HG02870 (cell line): ENCODE results near the gene TAOK1.
"Not testable (repeated sequence)": the region's sequence is repeated elsewhere in the genome, so short reads cannot be mapped to it uniquely, and the experiment has no call there.

Experiments
- ATAC-seq: cut with Tn5 transposase; IDR thresholded peaks from one replicate; pipeline ENCODE4 v1.9.1; 2021; ENCODE audit warnings: mild to moderate bottlenecking, moderate library complexity; ENCODE audit not compliant: unreplicated experiment

The TAOK1 gene

GRCh38 chr17:29533976-29534375 is 143.8 kb downstream of the TAOK1 start:
- no peak for ATAC-seq

- ATAC-seq, result no peak
These were observed 153.9 kb downstream of the TAOK1 start for GRCh38 chr17:29544066-29544465.

GRCh38 chr17:29546085-29546484 is 155.9 kb downstream of the TAOK1 start:
- no peak for ATAC-seq

- ATAC-seq, result no peak
These were observed 156.7 kb downstream of the TAOK1 start for GRCh38 chr17:29546830-29547229.

- ATAC-seq, result no peak
These were observed 159.2 kb downstream of the TAOK1 start for GRCh38 chr17:29549177-29549923.

- no peak for ATAC-seq
These were observed 165.7 kb downstream of the TAOK1 start for GRCh38 chr17:29555840-29556239.

GRCh38 chr17:29557085-29557738 is 167.0 kb downstream of the TAOK1 start:
- ATAC-seq, result no peak

- no peak for ATAC-seq
These were observed 167.6 kb downstream of the TAOK1 start for GRCh38 chr17:29557739-29558116.

- not testable (repeated sequence) for ATAC-seq
These were observed 168.0 kb downstream of the TAOK1 start for GRCh38 chr17:29558139-29558538.

- no peak for ATAC-seq
These were observed 169.5 kb downstream of the TAOK1 start for GRCh38 chr17:29559640-29560039.

- ATAC-seq, result no peak
These were observed 170.2 kb downstream of the TAOK1 start for GRCh38 chr17:29560316-29560715.

GRCh38 chr17:29561554-29562517 is 171.7 kb downstream of the TAOK1 start:
- no peak for ATAC-seq

GRCh38 chr17:29562615-29563014 is 172.5 kb downstream of the TAOK1 start:
- ATAC-seq, result no peak

GRCh38 chr17:29563816-29564215 is 173.7 kb downstream of the TAOK1 start:
- ATAC-seq, result no peak

- no peak for ATAC-seq
These were observed 175.7 kb downstream of the TAOK1 start for GRCh38 chr17:29565643-29566472.

GRCh38 chr17:29566473-29567303 is 176.5 kb downstream of the TAOK1 start, which contains the start of gene ABHD15:
Gene ABHD15, minus strand, starts transcription at chr17:29567037. Its CDS starts 71 bp downstream, at chr17:29566966.
- ATAC-seq, result no peak

- no peak for ATAC-seq
These were observed 177.1 kb downstream of the TAOK1 start for GRCh38 chr17:29567304-29567553.

GRCh38 chr17:29567554-29568330 is 177.6 kb downstream of the TAOK1 start:
- peak; percentile 37 for ATAC-seq
